Measurements from ENCODE around the gene NSG1.
"Not testable (repeated sequence)": the region's sequence is repeated elsewhere in the genome, so short reads cannot be mapped to it uniquely, and the experiment has no call there.

The NSG1 gene

GRCh38 chr4:4437798-4438470, 51.0 kb downstream of the NSG1 start:
- DNase-seq, result no peak

- no peak for DNase-seq
These were observed 52.0 kb downstream of the NSG1 start for GRCh38 chr4:4438891-4439290.

GRCh38 chr4:4439782-4440181, 52.9 kb downstream of the NSG1 start:
- no peak for DNase-seq

- DNase-seq, result no peak
These were observed 53.6 kb downstream of the NSG1 start for GRCh38 chr4:4440333-4441061.

- no peak for DNase-seq
These were observed 56.9 kb downstream of the NSG1 start for GRCh38 chr4:4443821-4444220.

- no peak for DNase-seq
These were observed 59.5 kb downstream of the NSG1 start for GRCh38 chr4:4446434-4446833.

- no peak for DNase-seq
These were observed 68.4 kb downstream of the NSG1 start for GRCh38 chr4:4455210-4455865.

GRCh38 chr4:4456351-4456750, 69.4 kb downstream of the NSG1 start:
- no peak for DNase-seq

GRCh38 chr4:4456816-4457578, 70.1 kb downstream of the NSG1 start:
- no peak for DNase-seq

- no peak for DNase-seq
These were observed 71.1 kb downstream of the NSG1 start for GRCh38 chr4:4457803-4458553.

- no peak for DNase-seq
These were observed 72.3 kb downstream of the NSG1 start for GRCh38 chr4:4459181-4459580.

GRCh38 chr4:4460759-4461158, 73.9 kb downstream of the NSG1 start:
- DNase-seq, result no peak

- DNase-seq, result no peak
These were observed 74.3 kb downstream of the NSG1 start for GRCh38 chr4:4461178-4461577.

- DNase-seq, result no peak
These were observed 74.9 kb downstream of the NSG1 start for GRCh38 chr4:4461850-4462249.

- no peak for DNase-seq
These were observed 76.1 kb downstream of the NSG1 start for GRCh38 chr4:4462970-4463369.

GRCh38 chr4:4465238-4465637, 78.3 kb downstream of the NSG1 start:
- DNase-seq, result not testable (repeated sequence)

All from GOT3 (cell line).